ENCODE results near the gene SCAP.

Gene SCAP

DNA sequence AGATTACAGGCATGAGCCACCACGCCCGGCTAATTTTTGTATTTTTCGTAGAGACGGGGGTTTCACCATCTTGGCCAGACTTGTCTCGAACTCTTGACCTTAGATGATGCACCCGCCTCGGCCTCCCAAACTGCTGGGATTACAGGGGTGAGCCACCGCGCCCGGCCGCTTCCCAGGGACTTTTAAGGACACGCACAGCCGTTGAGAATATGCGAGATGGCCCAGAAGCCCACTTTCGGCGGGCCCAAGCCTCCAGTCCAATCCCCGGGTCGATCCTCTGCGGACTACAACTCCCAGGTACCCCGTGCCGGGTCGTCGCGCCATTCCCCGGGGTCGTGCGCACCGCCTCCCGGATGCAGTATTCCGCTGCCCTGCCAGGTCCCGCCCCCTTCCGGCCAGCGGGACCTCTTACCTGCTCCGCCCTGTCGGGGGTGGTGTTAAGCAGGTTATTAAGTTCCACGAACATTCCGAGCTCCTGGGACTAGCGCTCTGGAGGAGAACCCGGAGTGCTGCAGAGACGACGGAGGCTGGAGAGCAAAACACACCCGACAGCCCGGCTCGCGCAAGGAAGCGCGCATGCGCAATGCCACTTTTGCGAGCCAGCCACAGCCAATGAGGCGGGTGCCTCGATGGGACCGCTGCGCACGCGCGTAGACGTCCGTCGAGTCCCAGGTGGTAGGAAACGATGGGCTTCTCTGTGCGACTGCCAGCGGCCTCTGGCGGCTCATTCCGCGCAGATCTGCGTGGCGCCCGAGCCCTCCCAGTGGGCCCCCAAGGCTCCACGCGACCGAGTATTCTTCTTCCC lies 37.6 kb upstream of the SCAP start, which contains the start of gene ELP6 (continued):
- TF ChIP-seq ZNF274 (IDR thresholded peaks at IDR 0.05; ENCODE audit: low read length) (no peak), ZNF274 (tag by site-specific recombination; IDR thresholded peaks at IDR 0.05; ENCODE audit: borderline replicate concordance) (no peak), GLI4 (tag by site-specific recombination; IDR thresholded peaks at IDR 0.05) (no peak), ZNF416 (tag by site-specific recombination; IDR thresholded peaks at IDR 0.05) (no peak), ZNF561 (tag by site-specific recombination; IDR thresholded peaks at IDR 0.05; ENCODE audit: borderline replicate concordance) (peak; percentile 66; the same call in 1 of the 2 replicates), OVOL3 (tag by site-specific recombination; IDR thresholded peaks at IDR 0.05) (peak; percentile 25; the same call in 1 of the 2 replicates), ZNF529 (tag by site-specific recombination; IDR thresholded peaks at IDR 0.05; ENCODE audit: insufficient replicate concordance) (no peak), ZNF174 (tag by site-specific recombination; IDR thresholded peaks at IDR 0.05) (no peak), ZNF571 (tag by site-specific recombination; IDR thresholded peaks at IDR 0.05) (no peak), ZNF837 (tag by site-specific recombination; IDR thresholded peaks at IDR 0.05) (no peak), ZNF202 (tag by site-specific recombination; IDR thresholded peaks at IDR 0.05; ENCODE audit: borderline replicate concordance) (no peak), ZNF391 (tag by site-specific recombination; IDR thresholded peaks at IDR 0.05; ENCODE audit: borderline replicate concordance, low read depth) (peak; percentile 32; the same call in 1 of the 2 replicates), GLI2 (tag by site-specific recombination; IDR thresholded peaks at IDR 0.05; ENCODE audit: borderline replicate concordance, low read depth) (no peak), ZNF280C (tag by site-specific recombination; IDR thresholded peaks at IDR 0.05) (no peak), SP2 (tag by site-specific recombination; IDR thresholded peaks at IDR 0.05) (peak; percentile 94), ZNF629 (tag by site-specific recombination; IDR thresholded peaks at IDR 0.05) (peak; percentile 26; the same call in 1 of the 2 replicates), ZNF19 (tag by site-specific recombination; IDR thresholded peaks at IDR 0.05; ENCODE audit: low read depth) (no peak), ZNF362 (tag by site-specific recombination; IDR thresholded peaks at IDR 0.05) (peak; percentile 8; the same call in 1 of the 2 replicates), ZNF776 (tag by site-specific recombination; IDR thresholded peaks at IDR 0.05; ENCODE audit: borderline replicate concordance) (no peak), ZNF157 (tag by site-specific recombination; IDR thresholded peaks at IDR 0.05) (no peak), INSM2 (tag by site-specific recombination; IDR thresholded peaks at IDR 0.05) (no peak), ZNF48 (tag by site-specific recombination; IDR thresholded peaks at IDR 0.05) (no peak)
- TF ChIP-seq, protein P1, sequence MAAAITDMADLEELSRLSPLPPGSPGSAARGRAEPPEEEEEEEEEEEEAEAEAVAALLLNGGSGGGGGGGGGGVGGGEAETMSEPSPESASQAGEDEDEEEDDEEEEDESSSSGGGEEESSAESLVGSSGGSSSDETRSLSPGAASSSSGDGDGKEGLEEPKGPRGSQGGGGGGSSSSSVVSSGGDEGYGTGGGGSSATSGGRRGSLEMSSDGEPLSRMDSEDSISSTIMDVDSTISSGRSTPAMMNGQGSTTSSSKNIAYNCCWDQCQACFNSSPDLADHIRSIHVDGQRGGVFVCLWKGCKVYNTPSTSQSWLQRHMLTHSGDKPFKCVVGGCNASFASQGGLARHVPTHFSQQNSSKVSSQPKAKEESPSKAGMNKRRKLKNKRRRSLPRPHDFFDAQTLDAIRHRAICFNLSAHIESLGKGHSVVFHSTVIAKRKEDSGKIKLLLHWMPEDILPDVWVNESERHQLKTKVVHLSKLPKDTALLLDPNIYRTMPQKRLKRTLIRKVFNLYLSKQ (tag by site-specific recombination; IDR thresholded peaks at IDR 0.05; ENCODE audit: borderline replicate concordance) = no peak
- TF ChIP-seq, protein P2, sequence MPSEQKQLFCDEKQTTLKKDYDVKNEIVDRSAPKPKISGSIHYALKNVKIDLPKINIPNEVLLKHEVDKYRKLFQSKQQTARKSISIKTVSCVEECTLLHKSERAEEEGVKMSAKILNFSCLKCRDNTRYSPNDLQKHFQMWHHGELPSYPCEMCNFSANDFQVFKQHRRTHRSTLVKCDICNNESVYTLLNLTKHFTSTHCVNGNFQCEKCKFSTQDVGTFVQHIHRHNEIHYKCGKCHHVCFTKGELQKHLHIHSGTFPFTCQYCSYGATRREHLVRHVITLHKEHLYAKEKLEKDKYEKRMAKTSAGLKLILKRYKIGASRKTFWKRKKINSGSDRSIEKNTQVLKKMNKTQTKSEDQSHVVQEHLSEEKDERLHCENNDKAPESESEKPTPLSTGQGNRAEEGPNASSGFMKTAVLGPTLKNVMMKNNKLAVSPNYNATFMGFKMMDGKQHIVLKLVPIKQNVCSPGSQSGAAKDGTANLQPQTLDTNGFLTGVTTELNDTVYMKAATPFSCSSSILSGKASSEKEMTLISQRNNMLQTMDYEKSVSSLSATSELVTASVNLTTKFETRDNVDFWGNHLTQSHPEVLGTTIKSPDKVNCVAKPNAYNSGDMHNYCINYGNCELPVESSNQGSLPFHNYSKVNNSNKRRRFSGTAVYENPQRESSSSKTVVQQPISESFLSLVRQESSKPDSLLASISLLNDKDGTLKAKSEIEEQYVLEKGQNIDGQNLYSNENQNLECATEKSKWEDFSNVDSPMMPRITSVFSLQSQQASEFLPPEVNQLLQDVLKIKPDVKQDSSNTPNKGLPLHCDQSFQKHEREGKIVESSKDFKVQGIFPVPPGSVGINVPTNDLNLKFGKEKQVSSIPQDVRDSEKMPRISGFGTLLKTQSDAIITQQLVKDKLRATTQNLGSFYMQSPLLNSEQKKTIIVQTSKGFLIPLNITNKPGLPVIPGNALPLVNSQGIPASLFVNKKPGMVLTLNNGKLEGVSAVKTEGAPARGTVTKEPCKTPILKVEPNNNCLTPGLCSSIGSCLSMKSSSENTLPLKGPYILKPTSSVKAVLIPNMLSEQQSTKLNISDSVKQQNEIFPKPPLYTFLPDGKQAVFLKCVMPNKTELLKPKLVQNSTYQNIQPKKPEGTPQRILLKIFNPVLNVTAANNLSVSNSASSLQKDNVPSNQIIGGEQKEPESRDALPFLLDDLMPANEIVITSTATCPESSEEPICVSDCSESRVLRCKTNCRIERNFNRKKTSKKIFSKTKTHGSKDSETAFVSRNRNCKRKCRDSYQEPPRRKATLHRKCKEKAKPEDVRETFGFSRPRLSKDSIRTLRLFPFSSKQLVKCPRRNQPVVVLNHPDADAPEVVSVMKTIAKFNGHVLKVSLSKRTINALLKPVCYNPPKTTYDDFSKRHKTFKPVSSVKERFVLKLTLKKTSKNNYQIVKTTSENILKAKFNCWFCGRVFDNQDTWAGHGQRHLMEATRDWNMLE (tag by site-specific recombination; conservative IDR thresholded peaks at IDR 0.05; ENCODE audit: low read depth) = peak; percentile 78

Measured in HEK293 (cell line).